AG09309 (cell line): Measurements from ENCODE around the gene CFAP90.

Source experiments
- DNase-seq: peaks from one replicate; pipeline ENCODE4 v3.0.0-alpha.2; 2010; ENCODE audit warnings: low read depth
- H3K4me3 ChIP-seq: 2 replicates; pipeline ENCODE4 v1.5.1; 2011; ENCODE audit warnings: mild to moderate bottlenecking, low read depth, low read length, moderate library complexity; ENCODE audit not compliant: control insufficient read depth
- CTCF ChIP-seq: IDR thresholded peaks from 2 replicates; pipeline ENCODE4 v1.5.1; 2011; ENCODE audit warnings: mild to moderate bottlenecking, low read depth, low read length, inconsistent platforms; ENCODE audit not compliant: insufficient read depth, control insufficient read depth; ENCODE audit errors: missing control alignments

Gene CFAP90

GRCh38 chr5:7801891-7802614, 48.9 kb downstream of the CFAP90 start:
- no peak overlapping the region for H3K4me3 ChIP-seq
- no peak for TF ChIP-seq CTCF
- no peak for DNase-seq

- no peak overlapping the region for H3K4me3 ChIP-seq
- TF ChIP-seq CTCF = no peak
- DNase-seq = no peak
Measured at GRCh38 chr5:7795306-7795705, 55.6 kb downstream of the CFAP90 start.

DNA sequence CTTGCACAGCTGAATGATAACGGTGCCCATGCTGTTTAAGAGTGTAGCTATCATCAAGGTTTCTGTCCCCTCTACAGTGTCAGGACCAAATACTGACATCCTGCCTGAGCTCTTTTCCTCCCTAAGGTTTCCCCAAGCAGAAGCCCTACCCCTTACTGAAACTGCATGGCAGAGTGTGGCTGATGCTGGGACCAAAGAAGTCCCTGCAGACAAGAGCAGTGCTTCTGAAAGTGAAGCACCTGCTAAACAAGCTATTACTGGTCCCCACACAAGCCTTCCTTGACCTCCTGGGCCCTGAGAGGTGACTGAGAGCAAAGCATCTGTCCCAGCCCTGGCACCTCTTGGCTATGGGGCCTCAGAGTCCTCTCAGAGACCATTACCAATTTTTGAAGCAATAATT, 56.1 kb downstream of the CFAP90 start:
- no peak for TF ChIP-seq CTCF
- H3K4me3 ChIP-seq = no peak overlapping the region
- DNase-seq = no peak

- no peak for DNase-seq
- TF ChIP-seq CTCF = no peak
- H3K4me3 ChIP-seq = no peak overlapping the region
Measured at GRCh38 chr5:7794311-7794710, 56.6 kb downstream of the CFAP90 start.

DNA sequence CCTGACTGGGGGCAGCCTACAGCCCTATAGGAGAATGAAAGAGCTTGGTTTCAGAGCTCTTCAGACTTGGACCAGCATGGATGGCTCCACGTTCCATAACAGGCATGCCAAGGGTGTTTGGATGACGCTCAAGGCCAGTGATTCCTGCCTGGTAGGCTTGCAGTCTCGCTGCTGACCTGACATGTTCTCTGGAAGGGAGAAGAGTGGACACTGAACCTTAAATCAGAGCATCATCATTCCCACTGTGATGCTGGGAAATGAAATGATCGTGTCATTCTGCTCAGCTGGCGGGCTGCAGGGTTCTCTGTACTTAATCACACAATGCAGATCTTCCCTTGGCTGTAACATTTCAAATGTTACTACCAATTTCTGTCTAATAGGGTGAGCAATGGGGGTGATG, 57.0 kb downstream of the CFAP90 start:
- DNase-seq = no peak
- no peak overlapping the region for H3K4me3 ChIP-seq
- TF ChIP-seq CTCF = no peak

- no peak for DNase-seq
- H3K4me3 ChIP-seq = no peak overlapping the region
- no peak for TF ChIP-seq CTCF
Measured at GRCh38 chr5:7789567-7789966, 61.4 kb downstream of the CFAP90 start.
